NCI-H2227 treated with DMSO at 0.1 percent for 48 hours (cell line): ENCODE measurements around the gene SORCS2.
A peak's percentile ranks its signal among the peaks of the same experiment; 100 is the strongest.

ENCODE experiments used
- DNase-seq: peaks from one replicate; lab custom pipeline; 2025; lab: John Stamatoyannopoulos, UW

Gene SORCS2

DNA sequence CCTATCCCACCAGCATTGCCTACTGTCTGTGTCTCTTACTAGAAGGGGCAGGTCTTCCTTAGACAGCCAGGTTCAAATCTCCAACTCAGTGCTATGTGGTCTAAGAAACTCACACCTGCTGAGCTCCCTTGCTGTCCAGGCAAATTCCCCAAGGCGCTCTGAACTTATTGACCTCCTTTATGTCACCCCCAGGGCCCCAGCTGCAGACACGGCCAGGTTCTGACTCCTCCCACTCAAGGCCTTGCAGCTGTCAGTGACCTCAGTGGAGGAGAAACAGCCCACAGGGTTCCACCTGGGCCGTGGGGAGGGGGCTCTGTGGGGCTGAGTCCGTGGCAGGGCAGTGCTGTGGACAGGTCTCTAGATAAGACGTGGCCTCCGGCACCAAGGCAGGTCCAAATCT lies 284.5 kb downstream of the SORCS2 start:
- DNase-seq, result no peak

DNA sequence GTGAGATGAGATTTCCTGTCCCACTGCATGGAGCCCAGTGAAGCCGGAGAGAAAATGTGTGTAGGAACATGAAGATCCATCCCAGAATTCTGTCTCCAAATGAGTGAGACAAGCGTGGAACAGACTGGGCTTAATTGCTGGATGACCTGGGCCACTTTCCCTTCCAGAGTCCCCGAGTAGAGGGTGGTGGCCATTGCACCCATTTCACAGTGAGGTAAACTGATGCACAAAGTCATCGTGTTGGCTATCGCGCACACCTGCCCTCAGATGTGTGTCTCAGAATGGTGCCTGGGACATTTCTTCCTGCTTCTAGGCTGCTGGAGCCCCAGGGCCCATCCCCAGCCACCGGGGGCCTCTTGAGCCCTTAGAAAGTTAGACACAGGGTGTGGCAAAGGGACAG lies 285.4 kb downstream of the SORCS2 start:
- DNase-seq, result no peak

DNA sequence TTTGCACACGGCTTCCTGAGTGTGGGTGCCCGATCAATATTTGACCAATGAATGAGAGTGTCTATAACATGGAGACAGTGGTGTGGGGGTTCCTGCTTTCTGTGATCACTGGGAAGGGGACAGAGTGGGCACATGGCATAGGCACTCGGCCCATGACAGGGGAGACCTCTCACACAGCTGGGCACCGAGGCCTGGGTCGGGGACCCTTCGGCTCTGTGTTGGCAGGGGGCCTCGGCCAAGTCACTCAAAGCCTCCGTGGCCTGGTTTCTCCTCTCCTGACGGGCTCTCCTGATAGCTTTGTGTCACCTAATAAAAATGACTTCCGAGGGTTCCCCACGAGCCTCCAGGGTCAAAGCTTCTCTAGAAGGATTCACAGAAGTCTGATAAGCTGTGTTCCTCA lies 286.3 kb downstream of the SORCS2 start:
- no peak for DNase-seq

DNA sequence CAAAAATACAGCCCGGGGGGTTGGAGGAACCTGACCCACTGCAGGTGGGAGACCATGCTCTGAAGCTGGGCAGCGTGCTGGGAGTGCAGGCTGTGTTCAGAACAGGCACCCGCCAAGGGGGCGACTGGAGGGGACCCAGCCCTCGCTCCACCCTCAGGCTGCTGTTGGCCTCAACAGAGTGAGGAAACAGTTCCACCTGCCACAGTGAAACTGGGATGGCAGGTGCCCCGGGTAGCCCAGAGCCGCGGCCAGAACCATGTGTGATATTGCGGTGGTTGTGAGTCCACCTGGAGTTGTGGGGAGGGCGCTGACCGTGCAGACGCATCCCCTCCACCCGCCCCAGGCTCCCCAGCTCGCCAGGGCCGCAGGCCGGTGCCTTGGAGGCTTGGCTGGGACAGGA lies 288.1 kb downstream of the SORCS2 start:
- DNase-seq, result no peak

DNA sequence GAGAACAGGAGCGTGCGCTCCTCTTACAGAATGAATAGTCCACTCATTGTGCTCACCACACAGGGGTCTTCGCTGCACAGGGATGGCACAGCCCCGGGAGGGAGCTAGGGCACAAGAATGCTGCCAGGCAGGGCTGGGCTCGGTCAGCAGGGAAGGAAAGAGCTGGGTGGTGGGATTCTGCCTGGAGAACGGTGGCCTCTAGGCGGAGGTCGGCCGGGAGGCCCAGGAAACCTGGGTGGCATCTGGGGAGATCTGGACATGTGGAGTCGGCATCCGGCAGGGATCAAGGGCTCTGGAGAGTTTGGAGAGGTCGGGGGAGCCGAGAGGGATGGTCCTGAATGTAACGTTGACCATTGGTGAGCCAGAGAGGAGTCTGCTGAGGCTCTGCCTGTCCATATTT lies 288.9 kb downstream of the SORCS2 start:
- no peak for DNase-seq

DNA sequence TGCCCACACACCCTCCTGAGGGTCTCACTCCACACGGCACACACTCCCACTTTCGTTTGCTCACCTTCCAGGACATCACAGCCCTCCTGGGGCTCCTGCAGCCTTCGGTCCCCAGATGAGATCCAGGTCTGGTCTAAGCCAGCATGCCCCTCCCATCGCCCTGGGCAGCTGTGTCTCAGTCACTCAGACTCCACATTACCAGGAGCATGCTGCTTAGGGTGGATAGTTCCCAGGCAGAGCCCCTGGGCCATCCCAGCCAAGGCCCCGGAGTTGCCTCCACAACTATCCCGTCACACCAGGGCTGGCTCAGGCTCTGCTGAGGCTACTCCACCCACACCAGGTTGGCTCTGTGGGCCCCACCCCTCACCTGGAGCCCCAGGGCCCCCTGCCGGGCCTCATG lies 292.8 kb downstream of the SORCS2 start:
- DNase-seq, result no peak

DNA sequence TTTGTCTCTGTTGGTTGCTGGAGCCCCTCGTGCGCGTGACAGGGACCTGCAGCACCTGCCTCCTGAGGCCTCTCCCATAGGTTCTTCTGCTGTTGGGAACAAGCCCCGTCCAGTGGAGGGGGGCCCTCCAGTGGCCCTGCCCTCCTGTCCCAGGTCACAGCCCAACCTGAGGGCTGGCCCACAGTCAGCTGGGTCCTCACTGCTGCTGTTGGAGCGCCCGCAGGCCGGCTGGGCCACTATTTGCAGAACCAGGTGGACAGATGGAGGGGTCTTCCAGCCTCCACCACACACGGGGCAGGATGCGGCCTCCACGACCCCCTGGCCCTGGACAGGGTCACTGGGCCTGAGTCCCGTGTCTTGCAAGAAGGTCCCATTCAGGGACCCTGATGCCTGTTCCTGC lies 293.8 kb downstream of the SORCS2 start:
- no peak for DNase-seq

DNA sequence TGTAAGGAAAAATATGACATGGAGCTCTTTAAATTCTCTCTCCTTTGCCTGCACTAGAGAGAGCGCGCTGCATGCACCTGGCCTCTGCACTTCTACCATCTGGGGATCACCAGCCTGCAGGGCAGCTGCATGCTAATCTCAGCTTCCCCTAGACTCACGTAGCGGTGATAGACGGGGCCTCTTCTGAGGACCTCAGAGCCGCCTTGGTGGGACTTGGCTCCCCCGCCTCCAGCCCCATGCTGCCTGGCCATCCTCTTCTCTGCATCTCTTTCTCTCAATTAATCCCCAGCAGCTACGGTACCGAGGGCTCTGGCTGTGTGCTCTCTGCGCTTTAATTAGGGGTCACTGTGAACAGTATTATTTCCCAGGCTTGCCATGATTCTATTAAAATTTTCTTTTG lies 295.2 kb downstream of the SORCS2 start:
- peak; percentile 68 for DNase-seq

DNA sequence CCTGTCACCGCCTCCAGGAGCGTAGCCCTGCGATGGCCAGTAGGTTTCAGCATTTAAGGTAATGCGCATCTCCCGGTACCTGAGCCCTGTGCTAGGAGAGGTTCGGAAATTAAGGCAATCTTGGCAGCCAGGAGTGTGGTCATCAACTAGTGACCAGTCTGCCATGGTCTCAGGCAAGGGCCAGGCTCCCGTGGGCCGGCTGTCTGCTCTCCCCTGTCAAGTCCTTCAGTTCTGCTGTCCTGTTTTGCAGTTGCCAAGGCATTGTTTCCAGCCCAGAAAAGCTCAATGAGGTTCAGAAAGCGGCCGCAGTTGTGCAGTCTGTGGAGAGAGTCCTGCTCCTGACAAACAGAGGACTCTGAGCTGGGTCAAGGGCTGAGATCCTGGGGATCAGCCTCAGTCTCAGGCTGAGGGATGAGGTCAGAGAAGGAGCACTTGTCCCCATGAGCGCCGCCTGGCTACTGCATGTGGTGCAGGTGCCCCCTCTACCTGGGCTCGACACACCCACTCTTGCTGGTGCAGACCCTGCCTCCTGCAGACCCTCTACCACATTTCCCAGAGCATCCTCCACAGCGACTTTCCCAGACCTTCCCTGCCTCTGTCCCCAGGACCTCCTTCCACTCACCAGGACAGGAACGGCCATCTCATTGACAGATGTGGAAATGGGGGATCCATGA lies 295.8 kb downstream of the SORCS2 start:
- DNase-seq, result no peak

DNA sequence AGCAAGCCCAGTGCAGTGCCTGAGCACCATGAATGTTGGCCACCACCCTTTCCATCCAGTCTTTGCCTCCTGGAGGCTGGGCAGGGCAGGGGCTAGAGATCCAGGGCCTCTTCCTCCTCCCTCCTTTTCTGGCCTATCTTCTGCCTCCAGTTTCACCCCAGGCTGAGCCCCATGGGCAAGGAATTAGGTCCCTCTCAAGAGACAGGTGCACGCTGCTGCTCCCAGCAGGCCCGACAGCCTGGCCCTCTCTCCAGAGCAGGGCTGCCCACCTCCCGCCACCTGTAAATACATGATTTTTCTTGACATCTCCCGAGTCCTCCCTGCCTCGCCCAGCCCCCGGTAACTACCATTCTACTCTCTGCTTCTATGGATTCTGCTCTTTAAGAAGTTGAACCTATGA lies 299.6 kb downstream of the SORCS2 start:
- DNase-seq, result no peak

DNA sequence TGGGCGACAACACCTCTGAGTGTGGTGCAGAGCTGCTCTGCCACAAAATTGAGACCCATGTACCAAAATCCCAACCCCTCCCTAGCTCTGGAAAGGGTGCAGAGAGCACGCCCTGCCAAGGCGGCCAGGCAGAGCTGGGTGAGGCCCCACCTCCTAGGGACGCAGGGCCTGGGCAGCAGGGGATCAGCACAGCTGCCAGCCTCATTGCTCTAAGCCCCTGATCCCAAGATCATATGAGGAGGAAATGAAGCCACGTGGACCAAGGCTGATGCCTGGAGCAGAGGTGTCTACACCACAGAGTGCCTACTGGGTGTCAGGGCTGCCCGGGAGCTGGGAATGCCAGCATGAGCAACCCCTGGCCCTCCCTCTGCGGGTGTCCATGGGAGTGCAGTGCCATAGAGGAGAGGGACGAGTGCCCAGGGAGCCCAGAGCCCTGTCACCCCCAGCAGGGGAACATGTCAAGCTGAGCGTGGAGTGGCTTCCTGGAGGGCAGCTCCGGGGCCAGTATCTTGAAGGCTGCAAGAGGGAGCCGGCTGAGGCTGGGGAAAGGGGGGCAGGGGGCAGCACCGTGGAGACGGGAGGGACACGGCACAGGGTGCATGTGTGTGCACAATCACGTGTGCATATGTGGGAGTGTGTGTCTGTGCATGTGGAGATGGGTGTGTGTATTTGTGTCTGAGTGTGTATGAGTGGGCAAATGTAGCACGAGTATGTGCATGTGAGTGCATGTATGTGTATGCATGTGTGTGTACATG lies 306.3 kb downstream of the SORCS2 start:
- no peak for DNase-seq

DNA sequence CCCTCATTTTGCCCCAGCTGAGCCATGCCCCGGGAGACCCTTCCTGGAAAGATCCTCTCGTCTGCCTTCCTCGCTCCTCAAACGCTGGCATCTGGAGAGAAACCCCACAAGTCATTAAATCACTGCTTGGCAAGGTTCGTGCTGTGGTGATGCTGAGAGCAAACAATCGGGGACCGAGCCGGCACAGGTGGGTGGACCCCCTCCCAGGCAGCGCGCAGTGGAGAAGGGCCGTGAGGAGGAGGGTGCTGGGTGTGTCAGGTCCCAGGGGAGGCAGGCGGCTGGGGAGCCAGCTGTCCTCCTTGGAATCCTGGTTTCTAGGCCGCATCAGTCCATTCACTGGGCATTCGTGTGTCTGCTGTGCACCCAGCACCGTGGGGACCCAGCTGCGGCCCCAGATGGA lies 307.3 kb downstream of the SORCS2 start:
- DNase-seq, result no peak

- no peak for DNase-seq
These were observed 308.1 kb downstream of the SORCS2 start for GRCh38 chr4:7500404-7500803.

GRCh38 chr4:7501314-7501713 lies 309.0 kb downstream of the SORCS2 start:
- no peak for DNase-seq

DNA sequence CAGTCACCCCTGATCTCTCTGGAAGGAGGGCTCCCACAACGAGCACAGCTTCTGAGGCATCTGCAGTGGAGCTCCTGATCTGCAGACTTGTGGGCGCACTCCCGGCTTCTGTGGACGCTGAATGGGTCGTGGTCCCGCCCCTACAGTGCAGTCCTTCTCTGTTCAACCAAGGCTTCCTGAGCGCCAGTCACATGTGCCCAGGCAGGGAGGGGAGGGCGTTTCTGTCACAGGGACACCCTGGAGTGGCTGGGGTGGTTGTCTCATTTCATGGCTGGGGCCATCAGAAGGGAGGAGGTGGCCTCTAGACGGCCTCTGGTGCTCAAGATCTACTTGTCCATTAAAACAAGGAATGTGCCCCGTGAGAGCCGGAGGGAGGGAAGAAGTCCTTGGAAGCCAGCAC lies 309.5 kb downstream of the SORCS2 start:
- no peak for DNase-seq

DNA sequence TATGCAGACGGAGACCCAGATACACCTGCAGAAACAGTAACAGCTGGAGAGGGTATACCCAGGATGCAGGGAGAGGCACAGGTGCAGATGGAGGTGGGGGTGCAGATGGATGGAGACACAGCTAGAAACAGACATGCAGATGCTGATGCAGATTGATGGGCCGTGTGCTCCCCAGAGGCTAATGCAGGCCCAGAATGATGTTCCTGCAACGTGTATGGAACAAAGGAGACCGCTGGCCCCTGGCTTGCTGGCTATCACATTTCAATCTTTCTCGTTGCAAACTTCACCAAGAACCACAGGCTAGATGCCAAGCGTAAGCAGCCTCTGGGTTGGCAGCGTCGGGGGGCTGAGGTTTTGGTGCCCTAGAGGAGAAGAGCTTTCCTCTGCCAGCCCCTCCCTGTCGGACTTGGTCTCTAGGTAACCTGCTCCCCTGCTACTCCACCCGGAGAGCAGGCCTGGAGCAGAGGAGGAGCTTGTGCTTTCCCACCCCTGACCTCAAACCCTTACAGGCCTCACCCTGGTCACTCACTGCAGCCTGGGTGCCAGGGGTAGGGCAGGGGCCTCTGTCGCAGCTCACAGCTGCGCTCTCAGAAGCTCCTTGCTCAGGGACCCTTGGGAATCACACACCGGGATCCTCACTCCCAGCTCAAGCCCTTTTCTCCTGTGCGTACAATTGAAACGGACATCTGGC lies 311.4 kb downstream of the SORCS2 start:
- no peak for DNase-seq

- no peak for DNase-seq
These were observed 313.0 kb downstream of the SORCS2 start for GRCh38 chr4:7505116-7505900.

- DNase-seq, result no peak
These were observed 313.8 kb downstream of the SORCS2 start for GRCh38 chr4:7506119-7506518.

DNA sequence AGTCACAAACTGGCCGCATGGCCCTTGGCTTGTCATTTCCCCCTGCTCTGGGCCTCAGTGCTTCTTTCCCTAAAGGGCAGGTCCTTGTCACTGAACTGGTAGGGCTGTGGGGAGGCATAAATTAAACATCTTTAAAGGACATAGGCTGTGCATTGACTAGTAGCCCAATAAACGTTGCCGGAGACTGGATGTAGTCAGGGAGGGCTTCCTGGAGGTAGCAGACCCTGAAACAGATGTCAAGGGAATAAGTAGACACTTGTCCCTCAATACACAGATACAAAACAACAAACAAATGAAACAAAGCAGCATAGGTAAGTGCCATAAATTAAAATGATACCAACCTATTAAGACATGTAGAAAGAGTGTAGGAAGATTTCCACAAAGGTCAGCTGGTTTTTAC lies 314.2 kb downstream of the SORCS2 start:
- DNase-seq, result no peak

DNA sequence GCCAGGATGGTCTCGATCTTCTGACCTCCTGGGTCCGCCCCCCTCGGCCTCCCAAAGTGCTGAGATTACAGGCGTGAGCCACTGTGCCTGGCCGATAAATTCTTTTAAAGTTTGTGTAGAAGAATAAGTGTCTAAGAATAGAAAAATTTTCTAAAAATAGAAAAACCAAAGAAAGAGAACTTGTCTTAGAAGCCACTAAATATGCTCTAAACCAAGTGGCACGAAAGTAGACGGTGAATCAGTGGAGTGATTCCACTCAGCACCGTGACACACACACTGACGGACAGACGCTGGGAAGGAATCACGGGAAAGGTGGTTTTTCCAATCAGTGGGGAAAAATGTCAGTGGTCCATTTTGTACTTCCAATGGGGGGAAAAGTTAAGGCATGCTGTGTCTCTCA lies 315.0 kb downstream of the SORCS2 start:
- DNase-seq, result no peak

GRCh38 chr4:7510066-7510465 lies 317.7 kb downstream of the SORCS2 start:
- DNase-seq, result no peak

GRCh38 chr4:7510538-7510937 lies 318.2 kb downstream of the SORCS2 start:
- DNase-seq, result no peak

GRCh38 chr4:7511525-7511924 lies 319.2 kb downstream of the SORCS2 start:
- DNase-seq, result no peak
